ENCODE results near the gene CDRT4. TPM values are rescaled to one million over a fixed set of nuclear protein-coding genes. Genes with fewer than 3 reads are reported as not detected.

Gene CDRT4
- total RNA-seq, 8 experiments from 2014 or later, result 2.6 to 25.8 (median 11.9) TPM

DNA sequence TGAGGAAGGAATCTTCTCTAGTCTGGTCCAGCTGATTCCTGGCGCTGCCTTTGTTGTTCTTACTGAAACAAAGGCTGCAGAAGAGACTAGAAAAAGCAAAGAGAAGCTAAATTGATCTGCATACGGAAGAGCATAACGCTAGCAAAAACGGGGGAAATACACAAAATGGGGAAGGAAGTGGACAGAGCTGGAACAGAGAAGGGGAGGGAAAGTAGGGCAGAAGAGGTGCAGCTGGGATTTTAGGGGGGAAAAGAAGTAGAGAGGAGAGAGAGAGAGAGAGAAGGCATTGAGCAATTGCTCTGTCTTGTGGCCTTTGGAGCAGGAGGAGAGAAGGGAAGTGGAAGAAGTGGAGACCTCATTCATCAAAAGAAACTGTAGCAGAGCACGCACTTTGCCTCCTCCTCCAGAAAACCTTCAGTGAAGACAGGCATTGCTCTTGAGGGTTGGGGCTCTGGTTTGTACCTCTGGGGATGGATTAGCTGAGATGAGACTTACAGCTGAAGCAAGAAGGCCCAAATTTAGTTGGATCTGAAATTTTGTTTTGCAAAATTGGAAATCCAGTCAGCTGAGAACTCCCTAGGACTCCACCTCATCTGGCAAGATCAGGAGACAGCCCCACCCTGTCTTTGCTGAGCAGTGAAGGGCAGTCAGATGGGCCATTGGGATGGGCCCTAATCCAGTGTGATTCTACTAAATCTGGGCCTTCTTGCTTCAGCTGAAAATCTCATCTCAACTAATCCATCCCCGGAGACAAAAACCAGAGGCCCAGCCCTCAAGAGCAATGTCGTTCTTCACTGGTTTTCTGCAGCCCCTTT lies 55.8 kb downstream of the CDRT4 start:
- ATAC-seq (replicated peaks in 6 of 8), result peak in 3 of 8 experiments; percentile 38 to 82 (median 77)
- in situ Hi-C loops (cut with MboI; ENCODE audit: low pct_unique_long_range_greater_than_20kb in 2 of 9, low sequenced_read_pairs in 9 of 9, unreplicated experiment in 9 of 9), result loop anchor here in 1 of 9 experiments (25.0 kb wide), 1 partner anchor 101 kb away; no protein-coding TSS in a partner anchor
- no peak overlapping the region for H3K27ac ChIP-seq
- no peaks in the 10 kb centered on the region for H3K4me1 ChIP-seq (replicated peaks in 1 of 2)
- WGBS, 10 experiments, result 14 to 92% (median 80%) methylated on average over 1 to 6 of the region's 7 CpGs
- no peak overlapping the region for H3K4me3 ChIP-seq

GRCh38 chr17:15409721-15410250 lies 57.6 kb downstream of the CDRT4 start:
- Histone ChIP-seq H3K27ac (no peak overlapping the region), H3K4me1 (replicated peaks in 1 of 2) (no peaks in the 10 kb centered on the region), H3K4me3 (no peak overlapping the region)
- ATAC-seq (replicated peaks in 6 of 8), result peak in 3 of 8 experiments; percentile 27 to 68 (median 60)
- in situ Hi-C loops (cut with MboI; ENCODE audit: low pct_unique_long_range_greater_than_20kb in 2 of 9, low sequenced_read_pairs in 9 of 9, unreplicated experiment in 9 of 9), result loop anchor here in 1 of 9 experiments (25.0 kb wide), 1 partner anchor 103 kb away; no protein-coding TSS in a partner anchor
- WGBS, 10 experiments, result 0 to 100% (median 90%) methylated on average over 1 to 8 of the region's 14 CpGs

GRCh38 chr17:15408803-15409202 lies 58.6 kb downstream of the CDRT4 start:
- Histone ChIP-seq H3K4me3 (no peak overlapping the region), H3K4me1 (replicated peaks in 1 of 2) (no peaks in the 10 kb centered on the region), H3K27ac (no peak overlapping the region)
- 80 to 100% (median 83%) methylated on average over 1 to 3 of the region's 3 CpGs for WGBS, 10 experiments
- in situ Hi-C loops (cut with MboI; ENCODE audit: low pct_unique_long_range_greater_than_20kb in 2 of 9, low sequenced_read_pairs in 9 of 9, unreplicated experiment in 9 of 9), result loop anchor here in 1 of 9 experiments (25.0 kb wide), 1 partner anchor 103 kb away; no protein-coding TSS in a partner anchor
- no peak for ATAC-seq (replicated peaks in 6 of 8)

GRCh38 chr17:15406081-15406480 lies 61.3 kb downstream of the CDRT4 start:
- Histone ChIP-seq H3K27ac (no peak overlapping the region), H3K4me3 (no peak overlapping the region), H3K4me1 (replicated peaks in 1 of 2) (no peaks in the 10 kb centered on the region)
- ATAC-seq (replicated peaks in 6 of 8), result no peak
- 83 to 100% (median 100%) methylated on average over 1 to 3 of the region's 5 CpGs; no CpG with 5 or more reads in 3 of the 10 experiments for WGBS, 10 experiments
- in situ Hi-C loops (cut with MboI; ENCODE audit: low pct_unique_long_range_greater_than_20kb in 2 of 9, low sequenced_read_pairs in 9 of 9, unreplicated experiment in 9 of 9), result loop anchor here in 1 of 9 experiments (25.0 kb wide), 1 partner anchor 106 kb away; no protein-coding TSS in a partner anchor

DNA sequence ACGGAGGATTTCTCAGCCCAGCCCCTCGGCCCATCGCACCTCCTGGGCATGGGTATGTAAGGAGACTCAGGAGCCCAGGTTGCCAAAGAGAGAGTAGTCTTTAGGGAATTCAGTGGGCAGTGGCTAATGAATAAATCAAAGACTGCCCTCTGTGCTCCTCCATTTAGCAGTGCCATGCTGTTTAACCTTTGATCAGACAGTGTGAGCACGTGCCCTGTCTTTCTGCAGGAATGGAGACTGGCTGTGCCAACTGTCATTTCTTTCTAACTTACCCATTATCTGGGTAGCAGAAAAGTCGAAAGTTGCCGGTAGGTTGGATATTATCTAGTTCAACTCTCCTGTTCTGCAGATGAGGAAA lies 62.4 kb downstream of the CDRT4 start:
- in situ Hi-C loops (cut with MboI; ENCODE audit: low pct_unique_long_range_greater_than_20kb in 2 of 9, low sequenced_read_pairs in 9 of 9, unreplicated experiment in 9 of 9), result loop anchor here in 1 of 9 experiments (25.0 kb wide), 1 partner anchor 107 kb away; no protein-coding TSS in a partner anchor

DNA sequence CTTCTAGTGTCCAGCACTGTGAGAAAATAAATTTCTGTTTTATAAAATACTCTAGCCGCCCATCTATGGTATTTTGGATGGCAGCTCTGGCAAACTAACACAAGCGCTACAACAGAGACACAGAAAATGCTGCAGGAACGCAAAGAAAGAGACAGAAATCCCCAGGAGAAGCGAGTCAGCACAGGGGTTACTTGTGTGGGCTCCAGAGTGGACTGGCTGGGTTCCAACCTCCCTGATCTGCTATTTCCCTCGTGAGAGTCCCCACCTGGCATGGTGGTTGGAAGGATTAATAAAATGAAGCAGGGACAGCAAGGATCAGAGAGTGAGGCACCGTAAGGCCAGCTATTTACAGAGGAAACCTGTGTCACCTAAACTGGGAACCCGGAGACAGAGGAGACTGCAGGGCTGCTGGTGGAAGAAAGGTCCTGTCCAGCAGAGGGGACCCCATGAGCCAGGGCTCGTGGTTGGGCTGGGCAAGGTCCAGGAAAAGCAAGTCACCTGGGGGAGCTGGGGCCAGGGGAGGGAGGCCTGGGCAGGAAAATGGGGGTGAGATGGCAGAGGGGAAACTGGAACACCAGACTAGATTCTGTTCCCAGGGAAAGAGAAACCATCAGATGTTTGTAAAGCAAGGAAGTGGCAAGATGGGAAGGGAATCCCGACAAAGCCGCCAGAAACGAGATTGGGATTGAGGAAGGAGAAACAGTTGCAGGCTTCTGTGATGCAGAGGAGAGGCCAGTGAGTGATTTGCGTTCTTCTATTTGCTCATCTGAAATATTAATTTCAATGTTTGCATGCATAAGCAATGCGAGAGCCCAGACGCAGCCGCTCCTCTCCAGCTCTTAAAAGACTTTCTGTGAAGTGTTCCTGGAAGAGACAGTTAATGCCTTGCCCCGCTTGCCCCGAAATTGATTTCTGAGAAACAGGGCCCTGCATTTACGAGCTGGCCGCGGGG lies 63.0 kb downstream of the CDRT4 start:
- whole genome bisulfite sequencing, 10 experiments, result 0 to 92% (median 83%) methylated on average over 1 to 15 of the region's 20 CpGs; no CpG with 5 or more reads in 1 of the 10 experiments
- Histone ChIP-seq H3K4me1 (replicated peaks in 1 of 2) (no peaks in the 10 kb centered on the region), H3K27ac (no peak overlapping the region), H3K4me3 (no peak overlapping the region)
- peak in 4 of 8 experiments; percentile 35 to 93 (median 64) for ATAC-seq (replicated peaks in 6 of 8)
- in situ Hi-C loops (cut with MboI; ENCODE audit: low pct_unique_long_range_greater_than_20kb in 2 of 9, low sequenced_read_pairs in 9 of 9, unreplicated experiment in 9 of 9), result loop anchor here in 1 of 9 experiments (25.0 kb wide), 1 partner anchor 108 kb away; no protein-coding TSS in a partner anchor

More for the DNA sequence above, 62.4 kb downstream of the CDRT4 start:
- no peak overlapping the region for H3K4me3 ChIP-seq
- no peak overlapping the region for H3K27ac ChIP-seq
- 74 to 100% (median 100%) methylated on average over 1 to 4 of the region's 6 CpGs; no CpG with 5 or more reads in 5 of the 10 experiments for WGBS, 10 experiments
- H3K4me1 ChIP-seq (replicated peaks in 1 of 2), result no peaks in the 10 kb centered on the region
- ATAC-seq (replicated peaks in 6 of 8), result peak in 1 of 8 experiments; percentile 6

DNA sequence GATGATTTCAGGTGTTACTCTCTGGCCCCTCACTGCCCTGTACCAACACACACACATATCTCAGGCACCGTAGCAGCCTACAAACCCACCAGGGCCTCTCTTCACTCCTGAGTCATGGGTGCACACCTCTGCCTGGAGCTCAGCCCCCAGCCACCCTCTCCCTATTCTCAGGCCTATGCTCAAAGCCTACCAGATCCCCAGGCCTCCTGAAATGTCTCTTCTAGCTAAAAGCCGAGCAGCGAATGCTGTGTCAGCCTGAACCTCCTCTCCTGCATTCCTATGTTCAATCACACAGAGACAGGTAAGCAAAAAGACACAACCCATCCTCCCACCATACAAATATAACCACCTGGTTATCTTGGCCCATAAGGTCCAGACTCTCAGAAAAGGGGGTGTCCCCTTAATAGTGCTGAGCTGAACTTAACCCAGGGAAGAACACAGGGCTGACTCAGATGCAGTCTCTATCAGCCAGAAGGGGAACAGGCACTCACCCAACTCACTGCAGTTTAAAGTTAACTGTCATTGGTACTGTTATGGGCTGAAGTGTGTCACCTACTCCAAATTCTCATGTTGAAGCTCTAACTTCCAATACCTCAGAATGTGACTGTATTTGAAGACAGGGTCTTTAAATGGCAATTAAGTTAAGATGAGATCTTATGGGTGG lies 64.0 kb downstream of the CDRT4 start:
- no peak overlapping the region for H3K27ac ChIP-seq
- ATAC-seq (replicated peaks in 6 of 8), result no peak
- in situ Hi-C loops (cut with MboI; ENCODE audit: low pct_unique_long_range_greater_than_20kb in 2 of 9, low sequenced_read_pairs in 9 of 9, unreplicated experiment in 9 of 9), result loop anchor here in 1 of 9 experiments (25.0 kb wide), 1 partner anchor 109 kb away; no protein-coding TSS in a partner anchor
- no peaks in the 10 kb centered on the region for H3K4me1 ChIP-seq (replicated peaks in 1 of 2)
- WGBS, 10 experiments, result 100% methylated on average over 1 to 2 of the region's 3 CpGs; no CpG with 5 or more reads in 7 of the 10 experiments
- no peak overlapping the region for H3K4me3 ChIP-seq

GRCh38 chr17:15399443-15399842 lies 68.0 kb downstream of the CDRT4 start:
- in situ Hi-C loops (cut with MboI; ENCODE audit: low pct_unique_long_range_greater_than_20kb in 2 of 9, low sequenced_read_pairs in 9 of 9, unreplicated experiment in 9 of 9), result no loop called here
- no peak for ATAC-seq (replicated peaks in 6 of 8)
- H3K4me1 ChIP-seq (replicated peaks in 1 of 2), result no peaks in the 10 kb centered on the region
- 71 to 100% (median 100%) methylated on average over 1 to 3 of the region's 6 CpGs; no CpG with 5 or more reads in 3 of the 10 experiments for WGBS, 10 experiments
- H3K27ac ChIP-seq, result no peak overlapping the region
- H3K4me3 ChIP-seq, result no peak overlapping the region

- in situ Hi-C loops (cut with MboI; ENCODE audit: low pct_unique_long_range_greater_than_20kb in 2 of 9, low sequenced_read_pairs in 9 of 9, unreplicated experiment in 9 of 9), result no loop called here
- no peak overlapping the region for H3K4me3 ChIP-seq
- ATAC-seq (replicated peaks in 6 of 8), result peak in 7 of 8 experiments; percentile 54 to 94 (median 66)
- H3K27ac ChIP-seq, result no peak overlapping the region
- H3K4me1 ChIP-seq (replicated peaks in 1 of 2), result no peaks in the 10 kb centered on the region
- WGBS, 10 experiments, result 13 to 80% (median 53%) methylated on average over 1 to 4 of the region's 5 CpGs; no CpG with 5 or more reads in 2 of the 10 experiments
Observed at GRCh38 chr17:15398736-15399331, 68.6 kb downstream of the CDRT4 start.

- in situ Hi-C loops (cut with MboI; ENCODE audit: low pct_unique_long_range_greater_than_20kb in 2 of 9, low sequenced_read_pairs in 9 of 9, unreplicated experiment in 9 of 9), result no loop called here
- no peak overlapping the region for H3K4me3 ChIP-seq
- H3K27ac ChIP-seq, result no peak overlapping the region
- peak in 7 of 8 experiments; percentile 24 to 95 (median 59) for ATAC-seq (replicated peaks in 6 of 8)
- WGBS, 10 experiments, result 20 to 100% (median 74%) methylated on average over 1 to 3 of the region's 6 CpGs; no CpG with 5 or more reads in 2 of the 10 experiments
- no peaks in the 10 kb centered on the region for H3K4me1 ChIP-seq (replicated peaks in 1 of 2)
Observed at GRCh38 chr17:15398291-15398690, 69.1 kb downstream of the CDRT4 start.

DNA sequence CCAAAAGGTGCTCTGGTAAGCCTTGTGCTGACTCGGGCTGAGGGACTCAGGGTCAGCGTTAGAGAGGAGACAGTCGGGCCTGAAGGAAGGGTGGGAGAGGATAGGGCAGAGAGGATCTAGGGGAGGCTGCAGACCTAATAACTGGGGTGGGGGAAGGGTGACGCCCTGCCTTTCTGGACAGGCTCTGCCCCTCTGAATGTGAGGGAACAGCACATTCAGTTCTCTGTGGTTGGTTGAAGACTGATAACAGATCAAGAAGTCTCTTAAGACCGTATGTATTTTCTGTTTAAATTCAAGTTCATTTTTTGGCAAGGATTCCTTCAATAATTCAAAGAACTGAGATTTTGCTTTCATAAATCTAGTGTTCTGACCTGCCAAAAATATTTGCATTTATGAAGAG lies 69.8 kb downstream of the CDRT4 start:
- Histone ChIP-seq H3K4me3 (no peak overlapping the region), H3K4me1 (replicated peaks in 1 of 2) (no peaks in the 10 kb centered on the region), H3K27ac (no peak overlapping the region)
- WGBS, 10 experiments, result 58 to 100% (median 78%) methylated on average over 1 to 5 of the region's 5 CpGs; no CpG with 5 or more reads in 2 of the 10 experiments
- in situ Hi-C loops (cut with MboI; ENCODE audit: low pct_unique_long_range_greater_than_20kb in 2 of 9, low sequenced_read_pairs in 9 of 9, unreplicated experiment in 9 of 9), result no loop called here
- ATAC-seq (replicated peaks in 6 of 8), result no peak

All from motor neuron (in vitro differentiated cells).